Measurements from ENCODE around the gene NUP62.

The NUP62 gene

GRCh38 chr19:49892716-49893115 lies 36.6 kb downstream of the NUP62 start:
- DNase-seq (ENCODE audit: low read depth): no peak
- Histone ChIP-seq H3K27me3 (replicated peaks; ENCODE audit: control insufficient read depth, insufficient read depth, low read length) (peaks cover 5% of the 10 kb centered on the region), H3K4me1 (ENCODE audit: control insufficient read depth, insufficient read depth, low read length) (peaks cover 9% of the 10 kb centered on the region), H3K4me3 (ENCODE audit: low read length) (no peak overlapping the region), H3K36me3 (ENCODE audit: control insufficient read depth, insufficient read depth, low read length, severe bottlenecking) (no peaks in the 10 kb centered on the region), H3K9ac (ENCODE audit: low read length) (no peak overlapping the region), H3K9me3 (ENCODE audit: control insufficient read depth, low read length) (no peaks in the 10 kb centered on the region)

DNA sequence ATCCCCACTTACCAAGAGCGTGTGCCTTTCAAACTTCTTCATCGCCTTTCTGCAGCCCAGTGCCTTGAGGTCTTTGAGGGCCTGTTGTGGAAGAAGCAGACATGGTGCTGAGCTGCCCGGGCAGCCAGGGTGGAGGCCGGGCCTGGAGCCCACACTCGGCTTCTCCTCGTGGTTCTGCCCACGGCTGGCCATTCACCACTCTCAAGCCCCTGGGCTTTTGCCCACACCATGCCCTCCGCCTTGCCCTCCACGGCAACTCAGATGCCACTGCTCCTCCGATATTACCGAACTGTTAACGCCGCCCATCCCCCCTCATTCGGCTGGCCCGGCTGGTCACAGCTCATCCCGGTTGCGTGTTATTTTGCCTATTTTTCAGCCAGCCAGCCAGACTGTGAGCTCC lies 37.9 kb downstream of the NUP62 start:
- DNase-seq (ENCODE audit: low read depth): no peak
- Histone ChIP-seq H3K4me1 (ENCODE audit: control insufficient read depth, insufficient read depth, low read length) (peaks cover 4% of the 10 kb centered on the region), H3K27me3 (replicated peaks; ENCODE audit: control insufficient read depth, insufficient read depth, low read length) (peaks cover 5% of the 10 kb centered on the region)

DNA sequence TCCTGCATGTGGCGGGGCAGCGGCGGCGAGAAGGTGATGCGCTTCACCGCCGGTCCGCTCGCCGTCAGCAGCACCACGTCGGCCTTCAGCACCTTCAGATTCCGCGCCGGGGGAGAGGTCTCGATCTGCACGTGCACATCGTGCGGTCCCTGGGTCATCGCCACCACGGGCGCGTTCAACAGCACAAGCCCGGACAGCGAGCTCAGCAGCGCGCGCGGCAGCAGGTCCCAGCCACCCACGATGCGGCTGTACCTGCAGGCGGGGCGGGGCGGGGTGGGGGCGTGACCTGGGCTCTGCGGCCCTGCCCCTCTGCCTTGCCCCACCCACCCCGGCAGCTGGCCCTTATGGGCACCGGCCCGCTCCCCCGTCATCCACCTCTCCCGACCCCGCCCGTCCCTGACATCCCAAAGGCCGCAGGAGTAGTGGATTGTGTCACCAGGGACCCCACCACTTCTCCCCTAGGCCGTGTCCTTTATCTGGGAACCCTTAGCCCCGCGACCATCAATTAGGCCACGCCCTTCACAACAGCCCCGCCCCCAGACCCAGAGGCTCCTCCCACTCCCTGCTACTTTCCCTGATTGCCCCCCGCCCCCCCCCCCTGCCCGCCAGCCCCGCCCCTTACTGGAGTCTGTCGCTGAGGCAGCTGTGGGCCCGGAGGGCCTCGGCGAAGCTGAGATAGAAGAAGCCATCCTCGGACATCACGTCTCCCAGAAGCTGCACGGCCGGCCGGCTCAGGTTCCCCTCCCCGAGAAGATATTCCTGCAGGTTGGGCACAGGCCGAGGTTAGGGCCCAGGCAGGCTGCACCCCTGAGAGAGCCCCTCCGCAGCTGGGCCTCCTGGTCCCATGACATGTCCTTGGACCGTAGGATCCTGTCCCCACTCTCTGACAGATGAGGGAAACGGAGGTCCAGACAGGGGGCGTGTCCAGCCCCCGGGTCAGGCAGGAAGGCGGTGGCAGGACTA lies 38.7 kb downstream of the NUP62 start:
- H3K9ac ChIP-seq (ENCODE audit: low read length): no peak overlapping the region
- DNase-seq (ENCODE audit: low read depth): peak; percentile 39
- H3K36me3 ChIP-seq (ENCODE audit: control insufficient read depth, insufficient read depth, low read length, severe bottlenecking): peaks cover 9% of the 10 kb centered on the region
- H3K4me1 ChIP-seq (ENCODE audit: control insufficient read depth, insufficient read depth, low read length): peaks cover 4% of the 10 kb centered on the region
- peaks cover 5% of the 10 kb centered on the region for H3K27me3 ChIP-seq (replicated peaks; ENCODE audit: control insufficient read depth, insufficient read depth, low read length)
- no peaks in the 10 kb centered on the region for H3K9me3 ChIP-seq (ENCODE audit: control insufficient read depth, low read length)
- H3K4me3 ChIP-seq (ENCODE audit: low read length): no peak overlapping the region

More for the DNA sequence above, 37.9 kb downstream of the NUP62 start:
- Histone ChIP-seq H3K9me3 (ENCODE audit: control insufficient read depth, low read length) (no peaks in the 10 kb centered on the region), H3K9ac (ENCODE audit: low read length) (no peak overlapping the region), H3K4me3 (ENCODE audit: low read length) (no peak overlapping the region), H3K36me3 (ENCODE audit: control insufficient read depth, insufficient read depth, low read length, severe bottlenecking) (peaks cover 5% of the 10 kb centered on the region)

DNA sequence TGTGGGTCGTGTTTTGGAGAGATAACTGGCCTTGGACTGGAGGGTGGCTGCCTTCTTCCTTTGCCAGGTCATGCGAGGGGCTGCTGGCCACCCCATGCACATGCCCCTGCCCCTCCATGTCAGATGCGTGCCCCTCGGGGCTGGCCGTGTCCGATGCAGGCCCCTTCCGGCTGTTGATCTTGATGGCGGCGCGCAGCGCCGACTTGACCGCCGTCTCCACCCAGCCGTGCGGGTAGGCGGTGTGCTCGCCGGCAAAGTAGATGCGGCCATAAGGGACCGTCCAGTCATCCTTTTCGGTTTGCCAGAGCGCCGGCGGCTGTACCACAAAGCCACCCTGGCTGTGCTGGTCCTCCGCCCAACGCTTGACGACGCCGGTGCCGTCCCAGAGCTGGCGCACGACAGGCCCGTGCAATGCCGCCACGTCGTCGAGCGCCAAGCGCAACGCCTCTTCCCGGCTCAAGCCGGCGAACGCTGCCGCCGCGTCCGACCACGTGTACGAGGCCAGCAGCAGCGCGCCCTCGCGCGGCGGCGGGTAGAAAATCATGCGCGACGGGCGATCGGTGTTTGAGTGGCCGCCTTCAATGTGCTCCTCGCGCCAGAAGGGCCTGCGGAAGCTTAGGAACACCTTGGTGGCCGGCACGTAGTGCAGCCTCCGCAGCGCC lies 39.5 kb downstream of the NUP62 start:
- Histone ChIP-seq H3K9me3 (ENCODE audit: control insufficient read depth, low read length) (no peaks in the 10 kb centered on the region), H3K4me1 (ENCODE audit: control insufficient read depth, insufficient read depth, low read length) (peaks cover 4% of the 10 kb centered on the region), H3K27me3 (replicated peaks; ENCODE audit: control insufficient read depth, insufficient read depth, low read length) (peaks cover 5% of the 10 kb centered on the region), H3K4me3 (ENCODE audit: low read length) (no peak overlapping the region), H3K9ac (ENCODE audit: low read length) (no peak overlapping the region), H3K36me3 (ENCODE audit: control insufficient read depth, insufficient read depth, low read length, severe bottlenecking) (peaks cover 15% of the 10 kb centered on the region)
- DNase-seq (ENCODE audit: low read depth): peak; percentile 71

- DNase-seq (ENCODE audit: low read depth): no peak
- peaks cover 21% of the 10 kb centered on the region for H3K36me3 ChIP-seq (ENCODE audit: control insufficient read depth, insufficient read depth, low read length, severe bottlenecking)
- no peaks in the 10 kb centered on the region for H3K9me3 ChIP-seq (ENCODE audit: control insufficient read depth, low read length)
Observed at GRCh38 chr19:49889038-49889686, 40.1 kb downstream of the NUP62 start.

GRCh38 chr19:49888510-49888824 lies 40.8 kb downstream of the NUP62 start:
- Histone ChIP-seq H3K4me1 (ENCODE audit: control insufficient read depth, insufficient read depth, low read length) (peaks cover 4% of the 10 kb centered on the region), H3K9me3 (ENCODE audit: control insufficient read depth, low read length) (no peaks in the 10 kb centered on the region), H3K27me3 (replicated peaks; ENCODE audit: control insufficient read depth, insufficient read depth, low read length) (peaks cover 5% of the 10 kb centered on the region), H3K36me3 (ENCODE audit: control insufficient read depth, insufficient read depth, low read length, severe bottlenecking) (peaks cover 28% of the 10 kb centered on the region), H3K4me3 (ENCODE audit: low read length) (no peak overlapping the region), H3K9ac (ENCODE audit: low read length) (no peak overlapping the region)
- DNase-seq (ENCODE audit: low read depth): no peak

More at GRCh38 chr19:49889038-49889686, 40.1 kb downstream of the NUP62 start:
- peaks cover 5% of the 10 kb centered on the region for H3K27me3 ChIP-seq (replicated peaks; ENCODE audit: control insufficient read depth, insufficient read depth, low read length)
- no peak overlapping the region for H3K9ac ChIP-seq (ENCODE audit: low read length)
- peaks cover 4% of the 10 kb centered on the region for H3K4me1 ChIP-seq (ENCODE audit: control insufficient read depth, insufficient read depth, low read length)
- no peak overlapping the region for H3K4me3 ChIP-seq (ENCODE audit: low read length)

GRCh38 chr19:49887665-49888509 lies 41.4 kb downstream of the NUP62 start:
- DNase-seq (ENCODE audit: low read depth): no peak
- Histone ChIP-seq H3K36me3 (ENCODE audit: control insufficient read depth, insufficient read depth, low read length, severe bottlenecking) (peaks cover 34% of the 10 kb centered on the region), H3K27me3 (replicated peaks; ENCODE audit: control insufficient read depth, insufficient read depth, low read length) (peaks cover 3% of the 10 kb centered on the region), H3K9ac (ENCODE audit: low read length) (no peak overlapping the region), H3K4me3 (ENCODE audit: low read length) (no peak overlapping the region), H3K9me3 (ENCODE audit: control insufficient read depth, low read length) (no peaks in the 10 kb centered on the region), H3K4me1 (ENCODE audit: control insufficient read depth, insufficient read depth, low read length) (peaks cover 4% of the 10 kb centered on the region)

DNA sequence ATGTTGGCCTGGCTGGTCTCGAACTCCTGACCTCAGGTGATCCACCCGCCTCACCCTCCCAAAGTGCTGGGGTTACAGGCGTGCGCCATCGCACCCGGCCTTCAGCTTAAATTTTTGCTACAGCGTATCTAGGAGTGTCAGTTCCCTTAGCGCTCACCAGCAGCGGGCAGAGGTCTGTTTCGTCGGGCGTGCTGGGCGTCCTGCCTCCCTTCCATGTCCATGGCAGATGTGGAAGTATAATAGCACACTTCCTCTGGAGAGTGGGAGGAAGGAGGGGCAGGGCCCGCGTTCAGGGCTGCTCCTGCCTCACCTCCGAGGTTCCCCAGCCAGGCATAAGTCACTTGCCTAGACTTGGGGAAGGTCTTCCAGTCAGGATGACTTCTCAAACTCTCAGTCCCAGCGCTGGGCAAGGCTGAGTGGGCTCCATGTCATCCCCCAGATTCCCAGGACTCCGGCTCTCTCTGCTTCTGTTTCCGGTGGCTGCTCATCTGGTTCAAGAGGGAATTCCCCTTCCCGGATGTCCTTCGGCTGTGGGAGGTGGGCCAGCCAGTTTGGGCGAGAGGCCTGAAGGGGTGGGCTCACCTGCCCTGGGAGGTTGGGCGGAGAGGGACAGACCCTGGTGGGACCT lies 42.2 kb downstream of the NUP62 start:
- Histone ChIP-seq H3K9me3 (ENCODE audit: control insufficient read depth, low read length) (no peaks in the 10 kb centered on the region), H3K4me3 (ENCODE audit: low read length) (no peak overlapping the region), H3K36me3 (ENCODE audit: control insufficient read depth, insufficient read depth, low read length, severe bottlenecking) (peaks cover 41% of the 10 kb centered on the region), H3K4me1 (ENCODE audit: control insufficient read depth, insufficient read depth, low read length) (peaks cover 4% of the 10 kb centered on the region), H3K9ac (ENCODE audit: low read length) (no peak overlapping the region), H3K27me3 (replicated peaks; ENCODE audit: control insufficient read depth, insufficient read depth, low read length) (no peaks in the 10 kb centered on the region)
- DNase-seq (ENCODE audit: low read depth): no peak

DNA sequence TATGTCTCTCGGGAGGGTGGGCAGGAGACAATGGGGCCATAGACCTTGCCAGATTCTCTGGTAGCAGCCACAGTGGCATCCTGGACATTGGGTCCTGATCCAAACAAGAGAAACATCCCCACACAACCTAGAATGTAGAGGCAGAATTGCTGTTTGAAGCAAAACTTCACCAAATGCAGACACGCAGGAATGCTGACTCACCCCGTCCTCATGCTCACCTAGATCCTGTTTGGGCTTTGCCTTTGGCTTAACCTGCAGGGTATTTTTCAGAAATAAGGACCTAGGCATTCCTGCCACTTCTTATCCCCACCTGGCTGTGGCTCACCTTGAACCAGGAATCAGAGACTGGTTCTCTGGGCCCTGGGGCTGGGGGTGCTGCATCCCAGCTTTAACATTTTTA lies 44.5 kb downstream of the NUP62 start:
- no peak overlapping the region for H3K4me3 ChIP-seq (ENCODE audit: low read length)
- DNase-seq (ENCODE audit: low read depth): no peak

GRCh38 chr19:49884109-49884508 lies 45.2 kb downstream of the NUP62 start:
- H3K9ac ChIP-seq (ENCODE audit: low read length): no peak overlapping the region
- H3K27me3 ChIP-seq (replicated peaks; ENCODE audit: control insufficient read depth, insufficient read depth, low read length): no peaks in the 10 kb centered on the region
- peaks cover 68% of the 10 kb centered on the region for H3K36me3 ChIP-seq (ENCODE audit: control insufficient read depth, insufficient read depth, low read length, severe bottlenecking)
- no peak overlapping the region for H3K4me3 ChIP-seq (ENCODE audit: low read length)
- no peaks in the 10 kb centered on the region for H3K4me1 ChIP-seq (ENCODE audit: control insufficient read depth, insufficient read depth, low read length)
- no peaks in the 10 kb centered on the region for H3K9me3 ChIP-seq (ENCODE audit: control insufficient read depth, low read length)
- DNase-seq (ENCODE audit: low read depth): no peak

More for the DNA sequence above, 44.5 kb downstream of the NUP62 start:
- H3K4me1 ChIP-seq (ENCODE audit: control insufficient read depth, insufficient read depth, low read length): no peaks in the 10 kb centered on the region
- peaks cover 63% of the 10 kb centered on the region for H3K36me3 ChIP-seq (ENCODE audit: control insufficient read depth, insufficient read depth, low read length, severe bottlenecking)
- H3K27me3 ChIP-seq (replicated peaks; ENCODE audit: control insufficient read depth, insufficient read depth, low read length): no peaks in the 10 kb centered on the region
- no peak overlapping the region for H3K9ac ChIP-seq (ENCODE audit: low read length)
- no peaks in the 10 kb centered on the region for H3K9me3 ChIP-seq (ENCODE audit: control insufficient read depth, low read length)

All from adipocyte (in vitro differentiated cells).